Transverse colon (tissue), 1 donor: Measurements from ENCODE around the gene PARM1.

Experiments used
- EP300 ChIP-seq: sonication (generic); formaldehyde crosslinking; IDR thresholded peaks from one replicate; pipeline ENCODE4 v1.6.1; 2017; ENCODE audit warnings: antibody characterized with exemption, low read depth
- POLR2A ChIP-seq: fragments of 450-650 bp; IDR thresholded peaks from one replicate; pipeline ENCODE4 v1.6.1; 2016; ENCODE audit warnings: antibody characterized with exemption, mild to moderate bottlenecking, moderate library complexity

GRCh38 chr4:74920704-74921103, 12.2 kb upstream of the PARM1 start:
- no peak for TF ChIP-seq POLR2A
- TF ChIP-seq EP300 = no peak
